GM10248 (cell line): ENCODE data around the gene DLGAP3.

Source experiments
- CTCF ChIA-PET: fragments of 300-600 bp; sonication (Branson Sonifier 250); formaldehyde crosslinking; extraction: SDS; loops from one replicate; lab custom pipeline; 2021; ENCODE audit warnings: antibody characterized with exemption; lab: Yijun Ruan, JAX
- POLR2A ChIA-PET: fragments of 350-650 bp; sonication (Branson Sonifier 250); formaldehyde crosslinking; extraction: SDS; loops from one replicate; lab custom pipeline; 2020; ENCODE audit warnings: antibody characterized with exemption; lab: Yijun Ruan, JAX
- DNase-seq: peaks from one replicate; pipeline ENCODE4 v3.0.0; 2012; ENCODE audit errors: extremely low spot score
- TF ChIP-seq, protein P1 (sequence below): IDR thresholded peaks from 2 replicates; pipeline ENCODE4 v1.5.1; 2012; ENCODE audit warnings: mild to moderate bottlenecking, low read depth; ENCODE audit errors: extremely low read depth, missing control alignments, control extremely low read depth

DLGAP3 gene

DNA sequence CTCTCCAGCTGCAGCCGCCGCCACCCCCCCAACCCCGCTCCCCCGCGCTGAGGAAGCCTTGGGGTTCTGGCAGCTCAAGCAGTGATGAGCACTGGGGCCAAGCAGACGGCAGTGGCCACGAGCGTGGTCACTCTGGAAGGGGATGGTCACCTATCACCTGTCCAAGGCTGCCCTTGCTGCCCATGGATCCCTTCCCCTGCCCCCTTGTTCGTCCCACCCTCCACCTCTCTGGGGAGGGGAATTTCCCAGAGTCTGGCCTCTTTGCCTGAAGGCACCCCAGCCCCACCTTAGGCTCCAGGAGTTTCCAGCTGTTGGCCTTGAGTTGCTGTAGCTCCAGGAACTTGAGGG is 62.7 kb downstream of the DLGAP3 start:
- TF ChIP-seq, protein P1, sequence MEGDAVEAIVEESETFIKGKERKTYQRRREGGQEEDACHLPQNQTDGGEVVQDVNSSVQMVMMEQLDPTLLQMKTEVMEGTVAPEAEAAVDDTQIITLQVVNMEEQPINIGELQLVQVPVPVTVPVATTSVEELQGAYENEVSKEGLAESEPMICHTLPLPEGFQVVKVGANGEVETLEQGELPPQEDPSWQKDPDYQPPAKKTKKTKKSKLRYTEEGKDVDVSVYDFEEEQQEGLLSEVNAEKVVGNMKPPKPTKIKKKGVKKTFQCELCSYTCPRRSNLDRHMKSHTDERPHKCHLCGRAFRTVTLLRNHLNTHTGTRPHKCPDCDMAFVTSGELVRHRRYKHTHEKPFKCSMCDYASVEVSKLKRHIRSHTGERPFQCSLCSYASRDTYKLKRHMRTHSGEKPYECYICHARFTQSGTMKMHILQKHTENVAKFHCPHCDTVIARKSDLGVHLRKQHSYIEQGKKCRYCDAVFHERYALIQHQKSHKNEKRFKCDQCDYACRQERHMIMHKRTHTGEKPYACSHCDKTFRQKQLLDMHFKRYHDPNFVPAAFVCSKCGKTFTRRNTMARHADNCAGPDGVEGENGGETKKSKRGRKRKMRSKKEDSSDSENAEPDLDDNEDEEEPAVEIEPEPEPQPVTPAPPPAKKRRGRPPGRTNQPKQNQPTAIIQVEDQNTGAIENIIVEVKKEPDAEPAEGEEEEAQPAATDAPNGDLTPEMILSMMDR = no peak
- CTCF ChIA-PET = interaction anchor here (0.7 to 5.7 kb wide), 26 partner anchors 8 to 589 kb away, joined by 3 to 73 read pairs (median 5); no protein-coding TSS in a partner anchor
- no peak for DNase-seq
- POLR2A ChIA-PET = no interaction called here

GRCh38 chr1:34865981-34866761 is 63.3 kb downstream of the DLGAP3 start:
- DNase-seq = peak; percentile 89

GRCh38 chr1:34865573-34865972 is 63.9 kb downstream of the DLGAP3 start:
- TF ChIP-seq, protein P1 = no peak
- ChIA-PET CTCF (interaction anchor here (1.0 to 5.7 kb wide), 15 partner anchors 11 to 469 kb away, joined by 3 to 73 read pairs (median 5); no protein-coding TSS in a partner anchor), POLR2A (no interaction called here)
- DNase-seq = peak; percentile 29

More at GRCh38 chr1:34865981-34866761, 63.3 kb downstream of the DLGAP3 start:
- TF ChIP-seq, protein P1 = peak; percentile 93
- ChIA-PET CTCF (interaction anchor here (0.7 to 5.7 kb wide), 26 partner anchors 8 to 590 kb away, joined by 3 to 73 read pairs (median 5); no protein-coding TSS in a partner anchor), POLR2A (no interaction called here)

DNA sequence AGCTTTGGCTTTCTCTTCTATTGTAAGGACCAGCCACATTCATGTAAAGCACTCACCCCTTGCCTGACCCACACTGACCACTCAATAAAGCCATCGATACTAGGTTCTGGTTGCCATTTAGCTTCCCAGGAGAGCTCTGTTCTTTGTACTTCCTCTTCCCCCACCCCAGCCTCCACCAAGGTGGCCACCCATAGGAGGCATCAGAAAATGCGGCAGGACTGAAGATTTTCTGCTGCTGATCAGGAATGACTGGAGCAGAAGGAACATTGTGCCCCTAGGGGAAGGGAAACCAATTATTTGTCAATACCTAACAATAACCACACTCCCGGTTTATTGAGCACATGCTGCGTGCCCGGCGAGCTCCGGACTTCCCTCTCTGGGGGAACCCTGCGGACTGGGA is 64.7 kb downstream of the DLGAP3 start:
- POLR2A ChIA-PET = no interaction called here
- TF ChIP-seq, protein P1 = no peak
- DNase-seq = no peak

GRCh38 chr1:34863501-34863900 is 65.9 kb downstream of the DLGAP3 start:
- POLR2A ChIA-PET = no interaction called here
- TF ChIP-seq, protein P1 = no peak
- no peak for DNase-seq
- CTCF ChIA-PET = interaction anchor here (5.7 kb wide), 1 partner anchor 9 kb away, joined by 73 read pairs; no protein-coding TSS in a partner anchor

More for the DNA sequence above, 64.7 kb downstream of the DLGAP3 start:
- CTCF ChIA-PET = interaction anchor here (0.7 to 5.7 kb wide), 5 partner anchors 10 to 457 kb away, joined by 3 to 73 read pairs (median 3); no protein-coding TSS in a partner anchor

DNA sequence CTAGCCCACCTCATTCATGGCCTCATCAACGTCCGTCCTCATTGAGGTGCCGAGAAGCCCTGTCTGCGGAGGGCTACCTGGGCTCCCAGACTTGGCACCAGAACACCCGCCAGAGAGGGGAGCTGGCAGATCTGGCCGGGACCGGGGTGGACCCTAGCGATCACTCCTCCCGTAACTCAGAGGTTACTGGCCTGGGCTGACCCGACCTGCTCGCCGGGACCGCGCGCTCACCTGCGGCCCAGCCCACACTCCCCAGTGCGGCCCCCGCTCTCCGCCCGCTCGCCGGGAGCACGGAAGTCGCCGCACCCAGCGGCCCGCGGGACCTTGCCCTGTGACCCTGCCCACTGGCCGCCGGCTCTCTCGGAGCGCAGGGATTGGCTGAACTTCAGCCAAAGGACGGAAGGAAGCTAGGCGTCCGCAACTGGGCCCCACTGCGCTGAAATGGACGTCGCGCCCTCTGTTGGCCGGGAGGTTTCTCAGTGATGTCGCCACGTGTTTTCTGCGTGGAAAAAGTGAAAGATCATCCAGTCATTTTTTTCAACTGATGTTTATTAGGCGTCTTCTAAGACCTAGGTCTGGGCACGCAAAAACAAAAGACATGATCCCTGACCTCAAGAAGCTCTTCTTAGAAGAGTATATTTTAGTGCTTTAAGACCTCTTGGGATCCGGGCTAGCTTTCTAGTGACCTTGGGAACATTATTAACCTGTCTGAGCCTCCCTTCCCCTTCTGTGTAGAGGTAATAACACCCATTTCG is 69.8 kb downstream of the DLGAP3 start, which contains the start of gene SMIM12:
SMIM12 (minus strand) TSS at position 304 of the 755 bp plus-strand sequence. CDS start 3,772 bp downstream, outside the sequence.
- POLR2A ChIA-PET = interaction anchor here (1.0 kb wide), 1 partner anchor 8 kb away, joined by 4 read pairs; no protein-coding TSS in a partner anchor
- DNase-seq = peak; percentile 97
- CTCF ChIA-PET = interaction anchor here (0.8 to 2.5 kb wide), 16 partner anchors 10 to 172 kb away, joined by 3 to 17 read pairs (median 3); partner anchors contain the start of gene ZMYM6
- TF ChIP-seq, protein P1 = peak; percentile 90
